Measurements from ENCODE around the gene PCBP3. TPM values are rescaled to one million over a fixed set of nuclear protein-coding genes. Genes with fewer than 3 reads are reported as not detected.

PCBP3 gene
- total RNA-seq, 2 experiments from 2014 or later, result 12.2 to 13.2 TPM

- DNase-seq, result no peak
- no peak overlapping the region for H3K27ac Mint-ChIP-seq
- ChIA-PET CTCF (interaction anchor here (0.6 to 1.2 kb wide), 4 partner anchors 18 to 490 kb away, joined by 3 to 5 read pairs (median 4); no protein-coding TSS in a partner anchor), POLR2A (interaction anchor here (0.6 kb wide), 1 partner anchor 102 kb away, joined by 5 read pairs; no protein-coding TSS in a partner anchor)
- no peaks in the 10 kb centered on the region for H3K36me3 Mint-ChIP-seq (ENCODE audit: low read depth)
- H3K27me3 Mint-ChIP-seq, result peaks cover 2% of the 10 kb centered on the region
- ATAC-seq, result no peak
- H3K4me1 Mint-ChIP-seq, result peaks cover 30% of the 10 kb centered on the region
- intact Hi-C loops (cut with DNase I, micrococcal nuclease), result no loop called here
- no peaks in the 10 kb centered on the region for H3K9me3 Mint-ChIP-seq (ENCODE audit: low read depth)
- H3K4me3 Mint-ChIP-seq, result no peak overlapping the region
These were observed 4.8 kb upstream of the PCBP3 start for GRCh38 chr21:45638707-45639106.

GRCh38 chr21:45639206-45640000 is 4.1 kb upstream of the PCBP3 start:
- ATAC-seq (no peak), DNase-seq (peak; percentile 41)
- Mint-ChIP-seq H3K4me1 (peaks cover 32% of the 10 kb centered on the region), H3K4me3 (no peak overlapping the region), H3K36me3 (ENCODE audit: low read depth) (no peaks in the 10 kb centered on the region), H3K27ac (no peak overlapping the region), H3K27me3 (peaks cover 2% of the 10 kb centered on the region), H3K9me3 (ENCODE audit: low read depth) (no peaks in the 10 kb centered on the region)
- intact Hi-C loops (cut with DNase I, micrococcal nuclease), result no loop called here
- CTCF ChIA-PET, result interaction anchor here (0.8 to 1.2 kb wide), 3 partner anchors 19 to 52 kb away, joined by 3 to 4 read pairs (median 4); no protein-coding TSS in a partner anchor
- POLR2A ChIA-PET, result interaction anchor here (0.6 kb wide), 1 partner anchor 101 kb away, joined by 5 read pairs; no protein-coding TSS in a partner anchor

- no peaks in the 10 kb centered on the region for H3K9me3 Mint-ChIP-seq (ENCODE audit: low read depth)
- POLR2A ChIA-PET, result no interaction called here
- H3K4me1 Mint-ChIP-seq, result peaks cover 40% of the 10 kb centered on the region
- H3K4me3 Mint-ChIP-seq, result no peak overlapping the region
- peak overlapping the region; percentile 31 for H3K27ac Mint-ChIP-seq
- CTCF ChIA-PET, result interaction anchor here (0.9 kb wide), 1 partner anchor 51 kb away, joined by 4 read pairs; no protein-coding TSS in a partner anchor
- ATAC-seq, result no peak
- H3K36me3 Mint-ChIP-seq (ENCODE audit: low read depth), result no peaks in the 10 kb centered on the region
- no peak for DNase-seq
- intact Hi-C loops (cut with DNase I, micrococcal nuclease), result loop anchor here (5.0 to 10.0 kb wide), 6 partner anchors 48 to 768 kb away; partner anchors contain the start of gene PTTG1IP (in 1 of the 2)
- H3K27me3 Mint-ChIP-seq, result peaks cover 2% of the 10 kb centered on the region
These were observed 3.3 kb upstream of the PCBP3 start for GRCh38 chr21:45640001-45640887.

- intact Hi-C loops (cut with DNase I, micrococcal nuclease), result loop anchor here (5.0 to 10.0 kb wide), 6 partner anchors 49 to 769 kb away; partner anchors contain the start of gene PTTG1IP (in 1 of the 2)
- H3K36me3 Mint-ChIP-seq (ENCODE audit: low read depth), result no peaks in the 10 kb centered on the region
- H3K27me3 Mint-ChIP-seq, result peaks cover 4% of the 10 kb centered on the region
- ChIA-PET POLR2A (no interaction called here), CTCF (interaction anchor here (0.6 to 0.7 kb wide), 2 partner anchors 85 to 210 kb away, joined by 3 read pairs; no protein-coding TSS in a partner anchor)
- peaks cover 47% of the 10 kb centered on the region for H3K4me1 Mint-ChIP-seq
- H3K27ac Mint-ChIP-seq, result no peak overlapping the region
- H3K4me3 Mint-ChIP-seq, result no peak overlapping the region
- no peak for ATAC-seq
- peaks cover 1% of the 10 kb centered on the region for H3K9me3 Mint-ChIP-seq (ENCODE audit: low read depth)
- peak; percentile 49 for DNase-seq
These were observed 2.5 kb upstream of the PCBP3 start for GRCh38 chr21:45640888-45641479.

- H3K4me3 Mint-ChIP-seq, result peak overlapping the region; percentile 43
- peaks cover 47% of the 10 kb centered on the region for H3K4me1 Mint-ChIP-seq
- H3K36me3 Mint-ChIP-seq (ENCODE audit: low read depth), result no peaks in the 10 kb centered on the region
- DNase-seq, result no peak
- intact Hi-C loops (cut with DNase I, micrococcal nuclease), result loop anchor here (2.0 to 10.0 kb wide), 7 partner anchors 49 to 769 kb away; partner anchors contain the start of gene PTTG1IP (in 1 of the 2)
- no peak for ATAC-seq
- peak overlapping the region; percentile 55 for H3K27ac Mint-ChIP-seq
- peaks cover 4% of the 10 kb centered on the region for H3K27me3 Mint-ChIP-seq
- peaks cover 1% of the 10 kb centered on the region for H3K9me3 Mint-ChIP-seq (ENCODE audit: low read depth)
- CTCF ChIA-PET, result interaction anchor here (0.6 to 0.7 kb wide), 2 partner anchors 85 to 209 kb away, joined by 3 read pairs; no protein-coding TSS in a partner anchor
- POLR2A ChIA-PET, result interaction anchor here (0.7 kb wide), 1 partner anchor 45 kb away, joined by 4 read pairs; no protein-coding TSS in a partner anchor
These were observed 2.0 kb upstream of the PCBP3 start for GRCh38 chr21:45641480-45642035.

GRCh38 chr21:45642122-45642813 is 1.3 kb upstream of the PCBP3 start:
- no peak for DNase-seq
- intact Hi-C loops (cut with DNase I, micrococcal nuclease), result loop anchor here (2.0 to 10.0 kb wide), 7 partner anchors 50 to 770 kb away; partner anchors contain the start of gene PTTG1IP (in 1 of the 2)
- H3K36me3 Mint-ChIP-seq (ENCODE audit: low read depth), result no peaks in the 10 kb centered on the region
- H3K9me3 Mint-ChIP-seq (ENCODE audit: low read depth), result peaks cover 1% of the 10 kb centered on the region
- peaks cover 4% of the 10 kb centered on the region for H3K27me3 Mint-ChIP-seq
- H3K4me3 Mint-ChIP-seq, result peak overlapping the region; percentile 43
- POLR2A ChIA-PET, result interaction anchor here (0.7 kb wide), 1 partner anchor 46 kb away, joined by 4 read pairs; no protein-coding TSS in a partner anchor
- H3K4me1 Mint-ChIP-seq, result peaks cover 47% of the 10 kb centered on the region
- no peak for ATAC-seq
- CTCF ChIA-PET, result no interaction called here
- H3K27ac Mint-ChIP-seq, result no peak overlapping the region

GRCh38 chr21:45644041-45644906 is 749 bp downstream of the PCBP3 start:
- DNase-seq (peak; percentile 53), ATAC-seq (no peak)
- ChIA-PET POLR2A (no interaction called here), CTCF (no interaction called here)
- intact Hi-C loops (cut with DNase I, micrococcal nuclease), result loop anchor here (2.0 to 10.0 kb wide), 7 partner anchors 52 to 815 kb away; partner anchors contain the start of genes DIP2A (in 1 of the 2) and PTTG1IP (in 1 of the 2)
- peaks cover 9% of the 10 kb centered on the region for H3K9me3 Mint-ChIP-seq (ENCODE audit: low read depth)
- peaks cover 4% of the 10 kb centered on the region for H3K27me3 Mint-ChIP-seq
- H3K4me3 Mint-ChIP-seq, result peak overlapping the region; percentile 78
- peak overlapping the region; percentile 70 for H3K27ac Mint-ChIP-seq
- peaks cover 3% of the 10 kb centered on the region for H3K36me3 Mint-ChIP-seq (ENCODE audit: low read depth)
- H3K4me1 Mint-ChIP-seq, result peaks cover 39% of the 10 kb centered on the region

- ChIA-PET CTCF (no interaction called here), POLR2A (no interaction called here)
- ATAC-seq (no peak), DNase-seq (no peak)
- intact Hi-C loops (cut with DNase I, micrococcal nuclease), result no loop called here
- H3K27me3 Mint-ChIP-seq, result no peaks in the 10 kb centered on the region
- H3K4me3 Mint-ChIP-seq, result no peak overlapping the region
- H3K4me1 Mint-ChIP-seq, result peaks cover 7% of the 10 kb centered on the region
- H3K9me3 Mint-ChIP-seq (ENCODE audit: low read depth), result peaks cover 9% of the 10 kb centered on the region
- H3K36me3 Mint-ChIP-seq (ENCODE audit: low read depth), result peaks cover 8% of the 10 kb centered on the region
- H3K27ac Mint-ChIP-seq, result no peak overlapping the region
These were observed 8.4 kb downstream of the PCBP3 start for GRCh38 chr21:45651921-45652320.

- Mint-ChIP-seq H3K36me3 (ENCODE audit: low read depth) (peaks cover 5% of the 10 kb centered on the region), H3K27ac (no peak overlapping the region), H3K9me3 (ENCODE audit: low read depth) (no peaks in the 10 kb centered on the region), H3K4me3 (no peak overlapping the region), H3K27me3 (no peaks in the 10 kb centered on the region), H3K4me1 (peaks cover 12% of the 10 kb centered on the region)
- no peak for ATAC-seq
- ChIA-PET CTCF (no interaction called here), POLR2A (no interaction called here)
- no peak for DNase-seq
- intact Hi-C loops (cut with DNase I, micrococcal nuclease), result no loop called here
These were observed 11.6 kb downstream of the PCBP3 start for GRCh38 chr21:45655124-45655523.
